ENCODE measurements around the gene PIEZO2.

PIEZO2 gene

DNA sequence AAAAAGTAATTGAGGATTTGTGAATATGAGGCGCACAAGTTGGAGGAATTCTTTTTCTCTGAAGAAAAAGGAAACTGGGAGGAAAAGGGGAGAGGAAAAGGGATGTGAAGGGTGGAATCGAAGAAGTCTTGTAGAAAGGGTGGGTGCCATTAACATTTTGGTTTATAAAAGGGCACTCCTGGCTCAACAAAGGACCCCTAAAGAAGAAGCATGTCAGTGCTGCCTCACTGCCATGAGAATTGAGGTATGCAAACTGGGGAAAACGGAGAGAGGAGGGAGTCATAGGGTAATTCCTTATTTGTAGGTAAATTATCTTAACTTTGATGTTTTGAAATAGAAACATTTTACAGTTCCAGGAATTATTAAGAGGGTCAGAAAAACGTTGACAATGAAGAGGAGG is 416.4 kb downstream of the PIEZO2 start:
- CTCF ChIA-PET: no interaction called here
- Histone ChIP-seq H3K27ac (ENCODE audit: extremely low read depth, low read depth, low read length) (no peak overlapping the region), H3K36me3 (ENCODE audit: control insufficient read depth in 2 of 2, insufficient read depth in 1 of 2, low read length in 2 of 2) (no peaks in the 10 kb centered on the region), H3K4me1 (ENCODE audit: control insufficient read depth, insufficient read depth, low read length) (no peaks in the 10 kb centered on the region), H3K9me3 (ENCODE audit: control insufficient read depth, insufficient read depth, low read depth, low read length) (no peaks in the 10 kb centered on the region), H3K4me3 (ENCODE audit: low read depth, low read length) (no peak overlapping the region)
- TF ChIP-seq, protein P1, sequence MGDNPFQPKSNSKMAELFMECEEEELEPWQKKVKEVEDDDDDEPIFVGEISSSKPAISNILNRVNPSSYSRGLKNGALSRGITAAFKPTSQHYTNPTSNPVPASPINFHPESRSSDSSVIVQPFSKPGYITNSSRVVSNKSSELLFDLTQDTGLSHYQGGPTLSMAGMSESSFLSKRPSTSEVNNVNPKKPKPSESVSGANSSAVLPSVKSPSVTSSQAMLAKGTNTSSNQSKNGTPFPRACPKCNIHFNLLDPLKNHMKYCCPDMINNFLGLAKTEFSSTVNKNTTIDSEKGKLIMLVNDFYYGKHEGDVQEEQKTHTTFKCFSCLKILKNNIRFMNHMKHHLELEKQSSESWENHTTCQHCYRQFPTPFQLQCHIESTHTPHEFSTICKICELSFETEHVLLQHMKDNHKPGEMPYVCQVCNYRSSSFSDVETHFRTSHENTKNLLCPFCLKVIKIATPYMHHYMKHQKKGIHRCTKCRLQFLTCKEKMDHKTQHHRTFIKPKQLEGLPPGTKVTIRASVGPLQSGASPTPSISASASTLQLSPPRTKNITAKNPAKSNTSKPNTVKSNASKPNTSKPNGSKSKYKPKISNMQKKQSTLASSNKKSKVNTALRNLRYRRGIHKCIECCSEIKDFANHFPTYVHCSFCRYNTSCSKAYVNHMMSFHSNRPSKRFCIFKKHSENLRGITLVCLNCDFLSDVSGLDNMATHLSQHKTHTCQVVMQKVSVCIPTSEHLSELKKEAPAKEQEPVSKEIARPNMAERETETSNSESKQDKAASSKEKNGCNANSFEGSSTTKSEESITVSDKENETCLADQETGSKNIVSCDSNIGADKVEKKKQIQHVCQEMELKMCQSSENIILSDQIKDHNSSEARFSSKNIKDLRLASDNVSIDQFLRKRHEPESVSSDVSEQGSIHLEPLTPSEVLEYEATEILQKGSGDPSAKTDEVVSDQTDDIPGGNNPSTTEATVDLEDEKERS (tag by site-specific recombination; IDR thresholded peaks at IDR 0.05): no peak
- TF ChIP-seq REPIN1 (tag by site-specific recombination; IDR thresholded peaks at IDR 0.05; ENCODE audit: low read depth): no peak
- TF ChIP-seq, protein P2, sequence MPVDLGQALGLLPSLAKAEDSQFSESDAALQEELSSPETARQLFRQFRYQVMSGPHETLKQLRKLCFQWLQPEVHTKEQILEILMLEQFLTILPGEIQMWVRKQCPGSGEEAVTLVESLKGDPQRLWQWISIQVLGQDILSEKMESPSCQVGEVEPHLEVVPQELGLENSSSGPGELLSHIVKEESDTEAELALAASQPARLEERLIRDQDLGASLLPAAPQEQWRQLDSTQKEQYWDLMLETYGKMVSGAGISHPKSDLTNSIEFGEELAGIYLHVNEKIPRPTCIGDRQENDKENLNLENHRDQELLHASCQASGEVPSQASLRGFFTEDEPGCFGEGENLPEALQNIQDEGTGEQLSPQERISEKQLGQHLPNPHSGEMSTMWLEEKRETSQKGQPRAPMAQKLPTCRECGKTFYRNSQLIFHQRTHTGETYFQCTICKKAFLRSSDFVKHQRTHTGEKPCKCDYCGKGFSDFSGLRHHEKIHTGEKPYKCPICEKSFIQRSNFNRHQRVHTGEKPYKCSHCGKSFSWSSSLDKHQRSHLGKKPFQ (tag by site-specific recombination; IDR thresholded peaks at IDR 0.05): no peak
- TF ChIP-seq ZNF791 (tag by site-specific recombination; IDR thresholded peaks at IDR 0.05): no peak
- TF ChIP-seq ZNF548 (tag by site-specific recombination; IDR thresholded peaks at IDR 0.05): no peak
- POLR2A ChIA-PET: no interaction called here

DNA sequence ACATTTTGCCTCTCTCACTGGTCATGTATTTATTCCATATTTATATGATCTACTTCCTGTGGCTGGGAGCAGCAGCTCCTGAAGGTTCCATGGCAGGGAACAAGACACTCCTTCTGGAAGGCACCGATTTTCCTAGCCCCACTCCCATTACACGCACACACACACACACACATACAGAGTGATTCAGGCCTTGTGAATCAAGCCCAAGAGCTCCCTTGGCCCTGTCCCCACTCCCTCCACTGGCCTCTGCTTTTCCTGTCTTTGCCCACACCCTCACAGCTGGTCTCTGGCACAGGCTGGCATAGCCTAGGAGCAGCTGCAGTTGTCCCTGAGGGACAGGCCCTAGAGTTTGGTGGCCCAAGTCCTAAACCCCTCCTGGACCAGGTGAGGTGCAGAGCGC is 421.9 kb downstream of the PIEZO2 start:
- ChIA-PET CTCF (interaction anchor here (0.6 kb wide), 2 partner anchors 15 to 835 kb away, joined by 3 to 5 read pairs; no protein-coding TSS in a partner anchor), POLR2A (no interaction called here)
- Histone ChIP-seq H3K27ac (ENCODE audit: extremely low read depth, low read depth, low read length) (no peak overlapping the region), H3K4me3 (ENCODE audit: low read depth, low read length) (no peak overlapping the region), H3K9me3 (ENCODE audit: control insufficient read depth, insufficient read depth, low read depth, low read length) (no peaks in the 10 kb centered on the region), H3K4me1 (ENCODE audit: control insufficient read depth, insufficient read depth, low read length) (no peaks in the 10 kb centered on the region), H3K36me3 (ENCODE audit: control insufficient read depth in 2 of 2, insufficient read depth in 1 of 2, low read length in 2 of 2) (no peaks in the 10 kb centered on the region)
- TF ChIP-seq, protein P3, sequence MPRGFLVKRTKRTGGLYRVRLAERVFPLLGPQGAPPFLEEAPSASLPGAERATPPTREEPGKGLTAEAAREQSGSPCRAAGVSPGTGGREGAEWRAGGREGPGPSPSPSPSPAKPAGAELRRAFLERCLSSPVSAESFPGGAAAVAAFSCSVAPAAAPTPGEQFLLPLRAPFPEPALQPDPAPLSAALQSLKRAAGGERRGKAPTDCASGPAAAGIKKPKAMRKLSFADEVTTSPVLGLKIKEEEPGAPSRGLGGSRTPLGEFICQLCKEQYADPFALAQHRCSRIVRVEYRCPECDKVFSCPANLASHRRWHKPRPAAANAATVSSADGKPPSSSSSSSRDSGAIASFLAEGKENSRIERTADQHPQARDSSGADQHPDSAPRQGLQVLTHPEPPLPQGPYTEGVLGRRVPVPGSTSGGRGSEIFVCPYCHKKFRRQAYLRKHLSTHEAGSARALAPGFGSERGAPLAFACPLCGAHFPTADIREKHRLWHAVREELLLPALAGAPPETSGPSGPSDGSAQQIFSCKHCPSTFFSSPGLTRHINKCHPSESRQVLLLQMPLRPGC (tag by site-specific recombination; IDR thresholded peaks at IDR 0.05): no peak
- TF ChIP-seq ZXDB (tag by site-specific recombination; IDR thresholded peaks at IDR 0.05) (no peak), ZNF624 (tag by site-specific recombination; IDR thresholded peaks at IDR 0.05) (no peak), ZNF555 (tag by site-specific recombination; conservative IDR thresholded peaks at IDR 0.05) (no peak), ZNF560 (tag by site-specific recombination; IDR thresholded peaks at IDR 0.05; ENCODE audit: borderline replicate concordance) (no peak), ZFP41 (tag by site-specific recombination; IDR thresholded peaks at IDR 0.05; ENCODE audit: borderline replicate concordance) (no peak), ZNF433 (tag by site-specific recombination; IDR thresholded peaks at IDR 0.05; ENCODE audit: low read depth) (no peak), KLF7 (tag by site-specific recombination; IDR thresholded peaks at IDR 0.05; ENCODE audit: borderline replicate concordance) (no peak), ZNF248 (tag by site-specific recombination; IDR thresholded peaks at IDR 0.05) (no peak), GLIS2 (tag by site-specific recombination; IDR thresholded peaks at IDR 0.05) (no peak), ZNF843 (tag by site-specific recombination; IDR thresholded peaks at IDR 0.05) (no peak), SP2 (tag by site-specific recombination; IDR thresholded peaks at IDR 0.05) (no peak), ZBTB48 (tag by site-specific recombination; IDR thresholded peaks at IDR 0.05) (no peak)
- TF ChIP-seq, protein P4, sequence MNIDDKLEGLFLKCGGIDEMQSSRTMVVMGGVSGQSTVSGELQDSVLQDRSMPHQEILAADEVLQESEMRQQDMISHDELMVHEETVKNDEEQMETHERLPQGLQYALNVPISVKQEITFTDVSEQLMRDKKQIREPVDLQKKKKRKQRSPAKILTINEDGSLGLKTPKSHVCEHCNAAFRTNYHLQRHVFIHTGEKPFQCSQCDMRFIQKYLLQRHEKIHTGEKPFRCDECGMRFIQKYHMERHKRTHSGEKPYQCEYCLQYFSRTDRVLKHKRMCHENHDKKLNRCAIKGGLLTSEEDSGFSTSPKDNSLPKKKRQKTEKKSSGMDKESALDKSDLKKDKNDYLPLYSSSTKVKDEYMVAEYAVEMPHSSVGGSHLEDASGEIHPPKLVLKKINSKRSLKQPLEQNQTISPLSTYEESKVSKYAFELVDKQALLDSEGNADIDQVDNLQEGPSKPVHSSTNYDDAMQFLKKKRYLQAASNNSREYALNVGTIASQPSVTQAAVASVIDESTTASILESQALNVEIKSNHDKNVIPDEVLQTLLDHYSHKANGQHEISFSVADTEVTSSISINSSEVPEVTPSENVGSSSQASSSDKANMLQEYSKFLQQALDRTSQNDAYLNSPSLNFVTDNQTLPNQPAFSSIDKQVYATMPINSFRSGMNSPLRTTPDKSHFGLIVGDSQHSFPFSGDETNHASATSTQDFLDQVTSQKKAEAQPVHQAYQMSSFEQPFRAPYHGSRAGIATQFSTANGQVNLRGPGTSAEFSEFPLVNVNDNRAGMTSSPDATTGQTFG (tag by site-specific recombination; IDR thresholded peaks at IDR 0.05; ENCODE audit: borderline replicate concordance): no peak
- TF ChIP-seq, protein P5, sequence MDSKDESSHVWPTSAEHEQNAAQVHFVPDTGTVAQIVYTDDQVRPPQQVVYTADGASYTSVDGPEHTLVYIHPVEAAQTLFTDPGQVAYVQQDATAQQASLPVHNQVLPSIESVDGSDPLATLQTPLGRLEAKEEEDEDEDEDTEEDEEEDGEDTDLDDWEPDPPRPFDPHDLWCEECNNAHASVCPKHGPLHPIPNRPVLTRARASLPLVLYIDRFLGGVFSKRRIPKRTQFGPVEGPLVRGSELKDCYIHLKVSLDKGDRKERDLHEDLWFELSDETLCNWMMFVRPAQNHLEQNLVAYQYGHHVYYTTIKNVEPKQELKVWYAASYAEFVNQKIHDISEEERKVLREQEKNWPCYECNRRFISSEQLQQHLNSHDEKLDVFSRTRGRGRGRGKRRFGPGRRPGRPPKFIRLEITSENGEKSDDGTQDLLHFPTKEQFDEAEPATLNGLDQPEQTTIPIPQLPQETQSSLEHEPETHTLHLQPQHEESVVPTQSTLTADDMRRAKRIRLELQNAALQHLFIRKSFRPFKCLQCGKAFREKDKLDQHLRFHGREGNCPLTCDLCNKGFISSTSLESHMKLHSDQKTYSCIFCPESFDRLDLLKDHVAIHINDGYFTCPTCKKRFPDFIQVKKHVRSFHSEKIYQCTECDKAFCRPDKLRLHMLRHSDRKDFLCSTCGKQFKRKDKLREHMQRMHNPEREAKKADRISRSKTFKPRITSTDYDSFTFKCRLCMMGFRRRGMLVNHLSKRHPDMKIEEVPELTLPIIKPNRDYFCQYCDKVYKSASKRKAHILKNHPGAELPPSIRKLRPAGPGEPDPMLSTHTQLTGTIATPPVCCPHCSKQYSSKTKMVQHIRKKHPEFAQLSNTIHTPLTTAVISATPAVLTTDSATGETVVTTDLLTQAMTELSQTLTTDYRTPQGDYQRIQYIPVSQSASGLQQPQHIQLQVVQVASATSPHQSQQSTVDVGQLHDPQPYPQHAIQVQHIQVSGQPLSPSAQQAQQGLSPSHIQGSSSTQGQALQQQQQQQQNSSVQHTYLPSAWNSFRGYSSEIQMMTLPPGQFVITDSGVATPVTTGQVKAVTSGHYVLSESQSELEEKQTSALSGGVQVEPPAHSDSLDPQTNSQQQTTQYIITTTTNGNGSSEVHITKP (tag by site-specific recombination; IDR thresholded peaks at IDR 0.05): no peak
- TF ChIP-seq, protein P6, sequence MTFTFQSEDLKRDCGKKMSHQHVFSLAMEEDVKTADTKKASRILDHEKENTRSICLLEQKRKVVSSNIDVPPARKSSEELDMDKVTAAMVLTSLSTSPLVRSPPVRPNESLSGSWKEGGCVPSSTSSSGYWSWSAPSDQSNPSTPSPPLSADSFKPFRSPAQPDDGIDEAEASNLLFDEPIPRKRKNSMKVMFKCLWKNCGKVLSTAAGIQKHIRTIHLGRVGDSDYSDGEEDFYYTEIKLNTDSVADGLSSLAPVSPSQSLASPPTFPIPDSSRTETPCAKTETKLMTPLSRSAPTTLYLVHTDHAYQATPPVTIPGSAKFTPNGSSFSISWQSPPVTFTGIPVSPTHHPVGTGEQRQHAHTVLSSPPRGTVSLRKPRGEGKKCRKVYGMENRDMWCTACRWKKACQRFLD (tag by site-specific recombination; IDR thresholded peaks at IDR 0.05): no peak
